ENCODE measurements around the gene C16orf78.

C16orf78 gene

GRCh38 chr16:49366669-49367068, 6.9 kb upstream of the C16orf78 start:
- Histone ChIP-seq H3K4me2 (ENCODE audit: low read length) (no peak overlapping the region), H3K9me3 (replicated peaks; ENCODE audit: low read length) (no peaks in the 10 kb centered on the region), H3K4me1 (ENCODE audit: control insufficient read depth, insufficient read depth, low read length) (no peaks in the 10 kb centered on the region), H3K9ac (ENCODE audit: low read depth, low read length) (no peak overlapping the region), H3K36me3 (ENCODE audit: insufficient read depth, low read length) (no peaks in the 10 kb centered on the region), H3K27me3 (ENCODE audit: control insufficient read depth, insufficient read depth, low read length) (no peaks in the 10 kb centered on the region), H3K4me3 (ENCODE audit: low read length) (no peak overlapping the region)

- H3K4me3 ChIP-seq (ENCODE audit: low read length): no peak overlapping the region
- no peaks in the 10 kb centered on the region for H3K9me3 ChIP-seq (replicated peaks; ENCODE audit: low read length)
- no peaks in the 10 kb centered on the region for H3K36me3 ChIP-seq (ENCODE audit: insufficient read depth, low read length)
- no peaks in the 10 kb centered on the region for H3K27me3 ChIP-seq (ENCODE audit: control insufficient read depth, insufficient read depth, low read length)
- no peak overlapping the region for H3K4me2 ChIP-seq (ENCODE audit: low read length)
- H3K9ac ChIP-seq (ENCODE audit: low read depth, low read length): no peak overlapping the region
- H3K4me1 ChIP-seq (ENCODE audit: control insufficient read depth, insufficient read depth, low read length): no peaks in the 10 kb centered on the region
These were observed 3.7 kb upstream of the C16orf78 start for GRCh38 chr16:49369651-49370611.

GRCh38 chr16:49376206-49376605, 2.6 kb downstream of the C16orf78 start:
- H3K27me3 ChIP-seq (ENCODE audit: control insufficient read depth, insufficient read depth, low read length): no peaks in the 10 kb centered on the region
- H3K4me2 ChIP-seq (ENCODE audit: low read length): no peak overlapping the region
- H3K9me3 ChIP-seq (replicated peaks; ENCODE audit: low read length): no peaks in the 10 kb centered on the region
- no peaks in the 10 kb centered on the region for H3K36me3 ChIP-seq (ENCODE audit: insufficient read depth, low read length)
- no peak overlapping the region for H3K4me3 ChIP-seq (ENCODE audit: low read length)
- no peak overlapping the region for H3K9ac ChIP-seq (ENCODE audit: low read depth, low read length)
- H3K4me1 ChIP-seq (ENCODE audit: control insufficient read depth, insufficient read depth, low read length): no peaks in the 10 kb centered on the region

GRCh38 chr16:49377196-49377755, 3.7 kb downstream of the C16orf78 start:
- no peak overlapping the region for H3K9ac ChIP-seq (ENCODE audit: low read depth, low read length)
- H3K27me3 ChIP-seq (ENCODE audit: control insufficient read depth, insufficient read depth, low read length): no peaks in the 10 kb centered on the region
- no peaks in the 10 kb centered on the region for H3K9me3 ChIP-seq (replicated peaks; ENCODE audit: low read length)
- no peaks in the 10 kb centered on the region for H3K4me1 ChIP-seq (ENCODE audit: control insufficient read depth, insufficient read depth, low read length)
- no peaks in the 10 kb centered on the region for H3K36me3 ChIP-seq (ENCODE audit: insufficient read depth, low read length)
- H3K4me2 ChIP-seq (ENCODE audit: low read length): no peak overlapping the region
- no peak overlapping the region for H3K4me3 ChIP-seq (ENCODE audit: low read length)

- Histone ChIP-seq H3K9ac (ENCODE audit: low read depth, low read length) (no peak overlapping the region), H3K4me2 (ENCODE audit: low read length) (no peak overlapping the region), H3K4me3 (ENCODE audit: low read length) (no peak overlapping the region), H3K4me1 (ENCODE audit: control insufficient read depth, insufficient read depth, low read length) (no peaks in the 10 kb centered on the region), H3K36me3 (ENCODE audit: insufficient read depth, low read length) (no peaks in the 10 kb centered on the region), H3K9me3 (replicated peaks; ENCODE audit: low read length) (no peaks in the 10 kb centered on the region), H3K27me3 (ENCODE audit: control insufficient read depth, insufficient read depth, low read length) (no peaks in the 10 kb centered on the region)
These were observed 4.6 kb downstream of the C16orf78 start for GRCh38 chr16:49378238-49378637.

GRCh38 chr16:49378816-49379215, 5.2 kb downstream of the C16orf78 start:
- Histone ChIP-seq H3K4me2 (ENCODE audit: low read length) (no peak overlapping the region), H3K9me3 (replicated peaks; ENCODE audit: low read length) (no peaks in the 10 kb centered on the region), H3K9ac (ENCODE audit: low read depth, low read length) (no peak overlapping the region)

GRCh38 chr16:49382916-49383315, 9.3 kb downstream of the C16orf78 start:
- no peaks in the 10 kb centered on the region for H3K27me3 ChIP-seq (ENCODE audit: control insufficient read depth, insufficient read depth, low read length)

More at GRCh38 chr16:49378816-49379215, 5.2 kb downstream of the C16orf78 start:
- Histone ChIP-seq H3K36me3 (ENCODE audit: insufficient read depth, low read length) (no peaks in the 10 kb centered on the region), H3K4me1 (ENCODE audit: control insufficient read depth, insufficient read depth, low read length) (no peaks in the 10 kb centered on the region), H3K4me3 (ENCODE audit: low read length) (no peak overlapping the region), H3K27me3 (ENCODE audit: control insufficient read depth, insufficient read depth, low read length) (no peaks in the 10 kb centered on the region)

GRCh38 chr16:49395021-49395420, 21.4 kb downstream of the C16orf78 start:
- Histone ChIP-seq H3K27me3 (ENCODE audit: control insufficient read depth, insufficient read depth, low read length) (no peaks in the 10 kb centered on the region), H3K9me3 (replicated peaks; ENCODE audit: low read length) (no peaks in the 10 kb centered on the region)

More at GRCh38 chr16:49382916-49383315, 9.3 kb downstream of the C16orf78 start:
- Histone ChIP-seq H3K4me3 (ENCODE audit: low read length) (no peak overlapping the region), H3K4me2 (ENCODE audit: low read length) (no peak overlapping the region), H3K9me3 (replicated peaks; ENCODE audit: low read length) (no peaks in the 10 kb centered on the region), H3K9ac (ENCODE audit: low read depth, low read length) (no peak overlapping the region), H3K4me1 (ENCODE audit: control insufficient read depth, insufficient read depth, low read length) (no peaks in the 10 kb centered on the region), H3K36me3 (ENCODE audit: insufficient read depth, low read length) (no peaks in the 10 kb centered on the region)

GRCh38 chr16:49396206-49396720, 22.7 kb downstream of the C16orf78 start:
- H3K9me3 ChIP-seq (replicated peaks; ENCODE audit: low read length): no peaks in the 10 kb centered on the region
- H3K9ac ChIP-seq (ENCODE audit: low read depth, low read length): no peak overlapping the region
- no peak overlapping the region for H3K4me2 ChIP-seq (ENCODE audit: low read length)
- H3K4me3 ChIP-seq (ENCODE audit: low read length): no peak overlapping the region
- H3K4me1 ChIP-seq (ENCODE audit: control insufficient read depth, insufficient read depth, low read length): no peaks in the 10 kb centered on the region
- H3K36me3 ChIP-seq (ENCODE audit: insufficient read depth, low read length): no peaks in the 10 kb centered on the region
- no peaks in the 10 kb centered on the region for H3K27me3 ChIP-seq (ENCODE audit: control insufficient read depth, insufficient read depth, low read length)

More at GRCh38 chr16:49395021-49395420, 21.4 kb downstream of the C16orf78 start:
- Histone ChIP-seq H3K36me3 (ENCODE audit: insufficient read depth, low read length) (no peaks in the 10 kb centered on the region), H3K4me2 (ENCODE audit: low read length) (no peak overlapping the region), H3K4me3 (ENCODE audit: low read length) (no peak overlapping the region), H3K4me1 (ENCODE audit: control insufficient read depth, insufficient read depth, low read length) (no peaks in the 10 kb centered on the region), H3K9ac (ENCODE audit: low read depth, low read length) (no peak overlapping the region)

GRCh38 chr16:49398761-49399160, 25.2 kb downstream of the C16orf78 start:
- Histone ChIP-seq H3K27me3 (ENCODE audit: control insufficient read depth, insufficient read depth, low read length) (no peaks in the 10 kb centered on the region), H3K4me3 (ENCODE audit: low read length) (no peak overlapping the region), H3K4me1 (ENCODE audit: control insufficient read depth, insufficient read depth, low read length) (no peaks in the 10 kb centered on the region), H3K36me3 (ENCODE audit: insufficient read depth, low read length) (no peaks in the 10 kb centered on the region), H3K9ac (ENCODE audit: low read depth, low read length) (no peak overlapping the region), H3K4me2 (ENCODE audit: low read length) (no peak overlapping the region), H3K9me3 (replicated peaks; ENCODE audit: low read length) (no peaks in the 10 kb centered on the region)

GRCh38 chr16:49399594-49400364, 26.2 kb downstream of the C16orf78 start:
- no peaks in the 10 kb centered on the region for H3K9me3 ChIP-seq (replicated peaks; ENCODE audit: low read length)
- H3K27me3 ChIP-seq (ENCODE audit: control insufficient read depth, insufficient read depth, low read length): no peaks in the 10 kb centered on the region
- no peak overlapping the region for H3K4me2 ChIP-seq (ENCODE audit: low read length)
- H3K9ac ChIP-seq (ENCODE audit: low read depth, low read length): no peak overlapping the region
- no peaks in the 10 kb centered on the region for H3K36me3 ChIP-seq (ENCODE audit: insufficient read depth, low read length)
- no peak overlapping the region for H3K4me3 ChIP-seq (ENCODE audit: low read length)
- H3K4me1 ChIP-seq (ENCODE audit: control insufficient read depth, insufficient read depth, low read length): no peaks in the 10 kb centered on the region

Measured in skeletal muscle satellite cell (primary cell).